Motor neuron (in vitro differentiated cells): ENCODE data around the gene XRN2. TPM values are rescaled to one million over a fixed set of nuclear protein-coding genes. Genes with fewer than 3 reads are reported as not detected.

Source experiments
- ATAC-seq, 8 experiments: fragments of 200-7000 bp; cut with Tn5 transposase; replicated peaks in 6 of 8; 2 replicates each; pipeline ENCODE4 v1.8.0; 2021; ENCODE audit warnings: mild to moderate bottlenecking in 8 of 8, moderate library complexity in 8 of 8
- H3K27ac ChIP-seq, 2 donors: fragments of 250-450 bp; sonication (Bioruptor Pico); 2 replicates each; pipeline ENCODE4 v1.9.0; 2021; ENCODE audit warnings: antibody characterized with exemption in 2 of 2, mild to moderate bottlenecking in 2 of 2, moderate library complexity in 1 of 2
- H3K4me1 ChIP-seq, 2 donors: fragments of 250-450 bp; sonication (Bioruptor Pico); replicated peaks in 1 of 2; 2 replicates each; pipeline ENCODE4 v1.6.1; 2021; ENCODE audit warnings: antibody characterized with exemption in 2 of 2, mild to moderate bottlenecking in 2 of 2, moderate library complexity in 1 of 2
- H3K4me3 ChIP-seq, 5 donors: fragments of 250-450 bp; sonication (Bioruptor Pico); 2 replicates each; pipeline ENCODE4 v1.9.0; 2021; ENCODE audit warnings: antibody characterized with exemption in 5 of 5, mild to moderate bottlenecking in 5 of 5, moderate library complexity in 4 of 5
- WGBS, 10 experiments: fragments of 450-650 bp; shearing (Covaris generic); methylation state at CpG; one replicate each; pipeline ENCODE4 v1.0.0; 2022; 5-methylcytosine and 5-hydroxymethylcytosine counted together
- in situ Hi-C, 9 experiments: fragments of 400-800 bp; cut with MboI; loops; one replicate each; pipeline ENCODE4 v1.15.0; 2021; ENCODE audit warnings: low sequenced_read_pairs in 9 of 9, low pct_unique_long_range_greater_than_20kb in 2 of 9; ENCODE audit not compliant: unreplicated experiment in 9 of 9
- total RNA-seq, 8 experiments: library from RNA; unstranded; fragments of 300-600 nt; gene quantifications; 2 replicates each; pipeline versions ENCODE4 v1.2.3 to v1.2.4, GENCODE V29; 2022

Gene XRN2
- total RNA-seq, 8 experiments from 2014 or later: 43.4 to 102 (median 71.2) TPM

GRCh38 chr20:21303872-21304586 lies 898 bp downstream of the XRN2 start:
- in situ Hi-C loops: no loop called here
- peaks cover 9 to 17% of the 10 kb centered on the region in 2 donors for H3K4me1 ChIP-seq
- peak overlapping the region; percentile 60 to 100 (median 94) for H3K4me3 ChIP-seq
- WGBS, 10 experiments: 0 to 7% (median 3%) methylated on average over 8 to 14 of the region's 18 CpGs
- peak in 7 of 8 experiments; percentile 1 to 10 (median 5) for ATAC-seq
- peak overlapping the region; percentile 96 to 98 for H3K27ac ChIP-seq

- no peak overlapping the region for H3K27ac ChIP-seq
- peaks cover 6 to 12% of the 10 kb centered on the region in 2 donors for H3K4me1 ChIP-seq
- no peak overlapping the region for H3K4me3 ChIP-seq
- ATAC-seq: no peak
- in situ Hi-C loops: no loop called here
- 60 to 100% (median 95%) methylated on average over 1 to 2 of the region's 2 CpGs for WGBS, 10 experiments
Observed at GRCh38 chr20:21308340-21308739, 5.2 kb downstream of the XRN2 start.

GRCh38 chr20:21309678-21310467 lies 6.7 kb downstream of the XRN2 start:
- H3K4me3 ChIP-seq: no peak overlapping the region
- no peak overlapping the region for H3K27ac ChIP-seq
- no peak for ATAC-seq
- 68 to 100% (median 96%) methylated on average over 2 of the region's 2 CpGs for WGBS, 10 experiments
- peaks cover under 1 to 5% of the 10 kb centered on the region in 2 donors for H3K4me1 ChIP-seq
- in situ Hi-C loops: no loop called here

GRCh38 chr20:21312813-21313474 lies 9.8 kb downstream of the XRN2 start:
- 61 to 100% (median 88%) methylated on average over 3 to 10 of the region's 10 CpGs; no CpG with 5 or more reads in 2 of the 10 experiments for WGBS, 10 experiments
- Histone ChIP-seq H3K27ac (no peak overlapping the region), H3K4me1 (peaks cover 0 to 3% of the 10 kb centered on the region in 2 donors), H3K4me3 (no peak overlapping the region)
- peak in 1 of 8 experiments; percentile 82 for ATAC-seq
- in situ Hi-C loops: no loop called here

- 23 to 89% (median 61%) methylated on average over 1 to 4 of the region's 4 CpGs; no CpG with 5 or more reads in 3 of the 10 experiments for WGBS, 10 experiments
- Histone ChIP-seq H3K4me3 (no peak overlapping the region), H3K4me1 (no peaks in the 10 kb centered on the region), H3K27ac (no peak overlapping the region)
- ATAC-seq: peak in 3 of 8 experiments; percentile 10 to 85 (median 82)
- in situ Hi-C loops: no loop called here
Observed at GRCh38 chr20:21315138-21315537, 12.0 kb downstream of the XRN2 start.

GRCh38 chr20:21322083-21322710 lies 19.1 kb downstream of the XRN2 start:
- in situ Hi-C loops: no loop called here
- 92 to 100% (median 96%) methylated on average over 2 to 5 of the region's 5 CpGs for WGBS, 10 experiments
- Histone ChIP-seq H3K27ac (no peak overlapping the region), H3K4me3 (no peak overlapping the region), H3K4me1 (no peaks in the 10 kb centered on the region)
- no peak for ATAC-seq

- Histone ChIP-seq H3K4me3 (no peak overlapping the region), H3K4me1 (no peaks in the 10 kb centered on the region), H3K27ac (no peak overlapping the region)
- 83 to 100% (median 97%) methylated on average over 1 to 3 of the region's 3 CpGs; no CpG with 5 or more reads in 3 of the 10 experiments for WGBS, 10 experiments
- in situ Hi-C loops: no loop called here
- peak in 1 of 8 experiments; percentile 17 for ATAC-seq
Observed at GRCh38 chr20:21322921-21323331, 19.8 kb downstream of the XRN2 start.

GRCh38 chr20:21323640-21324039 lies 20.5 kb downstream of the XRN2 start:
- in situ Hi-C loops: no loop called here
- no peak overlapping the region for H3K27ac ChIP-seq
- H3K4me1 ChIP-seq: no peaks in the 10 kb centered on the region
- H3K4me3 ChIP-seq: no peak overlapping the region
- peak in 3 of 8 experiments; percentile 75 to 99 (median 99) for ATAC-seq
- WGBS, 10 experiments: 40 to 100% (median 83%) methylated on average over 1 to 3 of the region's 3 CpGs; no CpG with 5 or more reads in 1 of the 10 experiments

GRCh38 chr20:21324126-21324525 lies 21.0 kb downstream of the XRN2 start:
- 27 to 96% (median 94%) methylated on average over 2 of the region's 2 CpGs for WGBS, 10 experiments
- Histone ChIP-seq H3K4me3 (no peak overlapping the region), H3K4me1 (no peaks in the 10 kb centered on the region)

GRCh38 chr20:21325296-21325695 lies 22.2 kb downstream of the XRN2 start:
- ATAC-seq: no peak
- 60 to 100% (median 100%) methylated on average over 1 of the region's 1 CpG; no CpG with 5 or more reads in 4 of the 10 experiments for WGBS, 10 experiments
- Histone ChIP-seq H3K27ac (no peak overlapping the region), H3K4me3 (no peak overlapping the region), H3K4me1 (no peaks in the 10 kb centered on the region)
- in situ Hi-C loops: no loop called here

More at GRCh38 chr20:21324126-21324525, 21.0 kb downstream of the XRN2 start:
- H3K27ac ChIP-seq: no peak overlapping the region
- in situ Hi-C loops: no loop called here
- ATAC-seq: peak in 1 of 8 experiments; percentile 50

GRCh38 chr20:21326700-21327099 lies 23.6 kb downstream of the XRN2 start:
- 25 to 100% (median 78%) methylated on average over 1 of the region's 1 CpG; no CpG with 5 or more reads in 2 of the 10 experiments for WGBS, 10 experiments
- H3K4me3 ChIP-seq: no peak overlapping the region
- in situ Hi-C loops: no loop called here
- no peak for ATAC-seq
- H3K4me1 ChIP-seq: no peaks in the 10 kb centered on the region
- no peak overlapping the region for H3K27ac ChIP-seq

- in situ Hi-C loops: no loop called here
- H3K4me3 ChIP-seq: no peak overlapping the region
- ATAC-seq: no peak
- H3K4me1 ChIP-seq: peaks cover 5 to 9% of the 10 kb centered on the region in 2 donors
- WGBS, 10 experiments: 88 to 100% (median 100%) methylated on average over 1 to 2 of the region's 2 CpGs; no CpG with 5 or more reads in 2 of the 10 experiments
- no peak overlapping the region for H3K27ac ChIP-seq
Observed at GRCh38 chr20:21336455-21337151, 33.5 kb downstream of the XRN2 start.
